IMR-90 (cell line): Measurements from ENCODE around the gene NTPCR.

Experiments used
- CHD1 ChIP-seq: IDR thresholded peaks from 2 replicates; pipeline ENCODE4 v1.6.1; 2012; ENCODE audit warnings: low read depth, low read length, improper control_type of control experiment
- CTCF ChIP-seq: conservative IDR thresholded peaks from 2 replicates; pipeline ENCODE4 v1.5.1; 2012; ENCODE audit warnings: mild to moderate bottlenecking, low read depth, low read length, improper control_type of control experiment
- FOS ChIP-seq: fragments of 150-350 bp; IDR thresholded peaks from 2 replicates; pipeline ENCODE4 v1.6.1; 2016; ENCODE audit warnings: low read depth, low read length
- MAFK ChIP-seq: IDR thresholded peaks from 2 replicates; pipeline ENCODE4 v1.6.1; 2012; ENCODE audit warnings: low read depth, low read length, improper control_type of control experiment
- MAZ ChIP-seq: IDR thresholded peaks from 2 replicates; pipeline ENCODE4 v1.6.1; 2012; ENCODE audit warnings: low read depth, mild to moderate bottlenecking, low read length, improper control_type of control experiment, moderate library complexity, borderline replicate concordance
- MXI1 ChIP-seq: IDR thresholded peaks from 2 replicates; pipeline ENCODE4 v1.6.1; 2012; ENCODE audit warnings: low read depth, mild to moderate bottlenecking, low read length, moderate library complexity, borderline replicate concordance
- POLR2A ChIP-seq: IDR thresholded peaks from 2 replicates; pipeline ENCODE4 v1.6.1; 2012; ENCODE audit warnings: mild to moderate bottlenecking, low read depth, low read length
- RAD21 ChIP-seq: IDR thresholded peaks from 2 replicates; pipeline ENCODE4 v1.6.1; 2012; ENCODE audit warnings: low read length, improper control_type of control experiment
- RCOR1 ChIP-seq: IDR thresholded peaks from 2 replicates; pipeline ENCODE4 v1.6.1; 2012; ENCODE audit warnings: mild to moderate bottlenecking, low read length, improper control_type of control experiment; ENCODE audit not compliant: insufficient replicate concordance
- RFX5 ChIP-seq: IDR thresholded peaks from 2 replicates; pipeline ENCODE4 v1.8.0; 2012; ENCODE audit warnings: low read depth, mild to moderate bottlenecking, low read length, moderate library complexity
- SMC3 ChIP-seq: fragments of 150-350 bp; IDR thresholded peaks from 2 replicates; pipeline ENCODE4 v1.6.1; 2016; ENCODE audit warnings: low read depth, mild to moderate bottlenecking, antibody characterized with exemption, low read length, moderate library complexity
- TF ChIP-seq, protein P1 (sequence below): fragments of 150-350 bp; IDR thresholded peaks from 2 replicates; pipeline ENCODE4 v1.6.1; 2017; ENCODE audit warnings: mild to moderate bottlenecking, antibody characterized with exemption, low read length, low read depth
- TF ChIP-seq, protein P2 (sequence below): fragments of 150-350 bp; IDR thresholded peaks from 2 replicates; pipeline ENCODE4 v1.6.1; 2016; ENCODE audit warnings: low read depth, mild to moderate bottlenecking, low read length, moderate library complexity, borderline replicate concordance

DNA sequence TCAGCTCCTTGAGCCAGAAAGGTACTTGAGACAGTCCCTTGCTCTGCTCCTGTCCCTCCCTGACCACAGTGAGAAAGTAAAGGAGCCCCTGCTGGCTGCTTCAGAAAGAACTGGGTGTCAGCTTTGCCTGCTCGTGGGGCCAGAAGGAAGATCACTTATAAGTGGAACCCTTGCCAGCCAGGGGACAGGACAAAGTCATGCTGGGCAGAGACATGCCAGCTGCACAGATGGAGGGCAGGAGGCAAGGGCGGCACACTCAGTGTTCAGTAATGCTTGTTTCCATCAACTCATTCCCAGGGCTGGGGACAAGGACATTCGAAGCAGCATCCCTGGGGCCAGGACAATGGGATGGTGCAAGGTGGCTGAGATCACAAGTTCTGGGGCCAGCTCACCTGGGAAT, 41.8 kb downstream of the NTPCR start:
- TF ChIP-seq CTCF = no peak
- TF ChIP-seq, protein P1, sequence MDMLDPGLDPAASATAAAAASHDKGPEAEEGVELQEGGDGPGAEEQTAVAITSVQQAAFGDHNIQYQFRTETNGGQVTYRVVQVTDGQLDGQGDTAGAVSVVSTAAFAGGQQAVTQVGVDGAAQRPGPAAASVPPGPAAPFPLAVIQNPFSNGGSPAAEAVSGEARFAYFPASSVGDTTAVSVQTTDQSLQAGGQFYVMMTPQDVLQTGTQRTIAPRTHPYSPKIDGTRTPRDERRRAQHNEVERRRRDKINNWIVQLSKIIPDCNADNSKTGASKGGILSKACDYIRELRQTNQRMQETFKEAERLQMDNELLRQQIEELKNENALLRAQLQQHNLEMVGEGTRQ = no peak
- TF ChIP-seq RCOR1 = no peak
- no peak for TF ChIP-seq RFX5
- TF ChIP-seq POLR2A = no peak
- no peak for TF ChIP-seq RAD21
- no peak for TF ChIP-seq SMC3
- no peak for TF ChIP-seq MXI1
- no peak for TF ChIP-seq FOS
- TF ChIP-seq MAFK = no peak
- TF ChIP-seq, protein P2, sequence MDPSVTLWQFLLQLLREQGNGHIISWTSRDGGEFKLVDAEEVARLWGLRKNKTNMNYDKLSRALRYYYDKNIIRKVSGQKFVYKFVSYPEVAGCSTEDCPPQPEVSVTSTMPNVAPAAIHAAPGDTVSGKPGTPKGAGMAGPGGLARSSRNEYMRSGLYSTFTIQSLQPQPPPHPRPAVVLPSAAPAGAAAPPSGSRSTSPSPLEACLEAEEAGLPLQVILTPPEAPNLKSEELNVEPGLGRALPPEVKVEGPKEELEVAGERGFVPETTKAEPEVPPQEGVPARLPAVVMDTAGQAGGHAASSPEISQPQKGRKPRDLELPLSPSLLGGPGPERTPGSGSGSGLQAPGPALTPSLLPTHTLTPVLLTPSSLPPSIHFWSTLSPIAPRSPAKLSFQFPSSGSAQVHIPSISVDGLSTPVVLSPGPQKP = no peak
- no peak for TF ChIP-seq MAZ
- TF ChIP-seq CHD1 = no peak
